ENCODE results near the gene DDX1.
"Not testable (repeated sequence)": the region's sequence is repeated elsewhere in the genome, so short reads cannot be mapped to it uniquely, and the experiment has no call there.

The DDX1 gene

GRCh38 chr2:15594291-15595256 lies 2.9 kb downstream of the DDX1 start:
- DNase-seq: no peak

GRCh38 chr2:15595342-15595905 lies 3.8 kb downstream of the DDX1 start:
- no peak for DNase-seq

- DNase-seq: no peak
These were observed 4.3 kb downstream of the DDX1 start for GRCh38 chr2:15595936-15596335.

- no peak for DNase-seq
These were observed 4.7 kb downstream of the DDX1 start for GRCh38 chr2:15596350-15596749.

- no peak for DNase-seq
These were observed 5.3 kb downstream of the DDX1 start for GRCh38 chr2:15596968-15597367.

- no peak for DNase-seq
These were observed 8.3 kb downstream of the DDX1 start for GRCh38 chr2:15599994-15600393.

- no peak for DNase-seq
These were observed 10.0 kb downstream of the DDX1 start for GRCh38 chr2:15601681-15602080.

GRCh38 chr2:15602393-15602792 lies 10.7 kb downstream of the DDX1 start:
- DNase-seq: no peak

GRCh38 chr2:15603044-15603765 lies 11.5 kb downstream of the DDX1 start:
- no peak for DNase-seq

- no peak for DNase-seq
These were observed 12.3 kb downstream of the DDX1 start for GRCh38 chr2:15603948-15604347.

GRCh38 chr2:15605721-15606120 lies 14.1 kb downstream of the DDX1 start:
- DNase-seq: no peak

GRCh38 chr2:15606481-15607441 lies 15.1 kb downstream of the DDX1 start:
- DNase-seq: no peak

GRCh38 chr2:15607709-15608391 lies 16.2 kb downstream of the DDX1 start:
- no peak for DNase-seq

- DNase-seq: no peak
These were observed 16.7 kb downstream of the DDX1 start for GRCh38 chr2:15608392-15608761.

- no peak for DNase-seq
These were observed 17.8 kb downstream of the DDX1 start for GRCh38 chr2:15609341-15610042.

- DNase-seq: no peak
These were observed 18.8 kb downstream of the DDX1 start for GRCh38 chr2:15610430-15610952.

- DNase-seq: not testable (repeated sequence)
These were observed 20.4 kb downstream of the DDX1 start for GRCh38 chr2:15612101-15612500.

- DNase-seq: no peak
These were observed 22.2 kb downstream of the DDX1 start for GRCh38 chr2:15613736-15614429.

Data from nucleus accumbens (tissue), 56 donors.